Brain microvascular endothelial cell (primary cell): ENCODE results near the gene EIF5.

Source experiments
- DNase-seq: peaks from one replicate; pipeline ENCODE4 v3.0.0-alpha.2; 2020
- H3K27ac ChIP-seq: fragments of 250-450 bp; sonication (Bioruptor Pico); 2 replicates; pipeline ENCODE4 v1.5.1; 2020; ENCODE audit warnings: mild to moderate bottlenecking, moderate library complexity
- H3K27me3 ChIP-seq: fragments of 250-450 bp; sonication (Bioruptor Pico); replicated peaks from 2 replicates; pipeline ENCODE4 v1.5.1; 2020; ENCODE audit warnings: mild to moderate bottlenecking
- H3K36me3 ChIP-seq: fragments of 250-450 bp; sonication (Bioruptor Pico); replicated peaks from 2 replicates; pipeline ENCODE4 v1.5.1; 2020; ENCODE audit warnings: mild to moderate bottlenecking
- H3K4me3 ChIP-seq: 2 replicates; pipeline ENCODE4 v1.5.1; 2011; ENCODE audit warnings: low read depth, mild to moderate bottlenecking, control low read depth, low read length, moderate library complexity
- CTCF ChIP-seq: IDR thresholded peaks from 2 replicates; pipeline ENCODE4 v1.5.1; 2011; ENCODE audit warnings: low read depth, mild to moderate bottlenecking, moderate library complexity, low read length, control low read depth, inconsistent platforms; ENCODE audit errors: missing control alignments
- in situ Hi-C: cut with HindIII; loops from 2 replicates; pipeline ENCODE4 v1.10.0; 2017; ENCODE audit warnings: low sequenced_read_pairs, low pct_ligation_motif_present

Gene EIF5

DNA sequence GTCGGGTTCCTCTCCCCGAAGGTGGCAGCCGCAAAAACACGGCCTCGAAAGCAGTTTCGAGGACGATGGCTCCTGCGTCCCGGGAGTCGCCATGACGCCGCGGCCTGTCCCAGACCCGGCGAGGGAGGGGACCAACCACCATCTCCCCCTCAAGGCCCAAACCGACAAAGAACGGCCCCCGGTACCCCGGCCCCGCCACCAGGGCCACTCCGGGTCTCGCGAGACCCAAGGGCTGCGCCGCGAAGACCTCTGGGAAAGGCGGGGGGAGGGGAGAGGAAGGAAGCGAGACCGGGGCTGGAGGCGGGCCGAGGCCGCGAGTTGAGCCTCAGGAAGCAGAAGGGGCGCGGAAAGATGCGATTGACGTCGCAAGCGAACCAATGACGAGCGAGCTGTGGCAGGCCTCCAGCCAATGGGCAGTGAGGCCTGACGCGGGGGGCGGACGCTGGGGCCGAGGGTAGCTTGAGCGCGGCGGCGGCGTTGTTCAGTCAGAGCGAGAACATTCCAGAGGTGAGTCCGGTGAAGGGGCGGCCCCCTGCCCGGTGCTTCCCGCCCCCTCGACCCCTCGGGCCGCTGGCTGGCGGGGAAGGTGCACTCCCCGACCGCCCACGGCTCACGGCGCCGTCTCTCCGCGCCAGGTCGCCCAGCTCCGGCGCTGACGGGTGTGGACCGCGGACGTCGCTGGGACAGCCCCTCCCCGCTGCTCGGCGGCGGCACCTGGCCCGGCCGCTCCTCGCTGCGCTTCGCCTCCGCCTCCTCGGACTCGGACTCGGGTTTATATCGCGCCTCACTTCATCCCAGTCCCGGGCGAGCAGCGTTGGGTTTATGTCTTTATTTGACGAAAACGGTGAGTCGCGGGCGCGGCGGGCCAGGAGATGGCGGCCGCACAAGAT lies at the start of gene EIF5:
EIF5 (plus strand) TSS at position 484 of the 890 bp plus-strand sequence. CDS start 1,624 bp downstream, outside the sequence.
- peak; percentile 42 for TF ChIP-seq CTCF
- Histone ChIP-seq H3K27ac (peak within 1 kb of the TSS; percentile 97), H3K4me3 (peak within 1 kb of the TSS; percentile 91), H3K27me3 (no peaks in the 10 kb centered on the region), H3K36me3 (peaks cover 45% of the 10 kb centered on the region)
- DNase-seq: peak; percentile 98
- in situ Hi-C loops: no loop called here

GRCh38 chr14:103284574-103285467 lies 49.2 kb upstream of the EIF5 start:
- no peak for TF ChIP-seq CTCF
- peaks cover 19% of the 10 kb centered on the region for H3K27me3 ChIP-seq
- H3K36me3 ChIP-seq: no peaks in the 10 kb centered on the region
- H3K4me3 ChIP-seq: no peak overlapping the region
- DNase-seq: peak; percentile 6
- in situ Hi-C loops: no loop called here
- H3K27ac ChIP-seq: no peak overlapping the region

- no peak overlapping the region for H3K4me3 ChIP-seq
- TF ChIP-seq CTCF: no peak
- peaks cover 14% of the 10 kb centered on the region for H3K27me3 ChIP-seq
- no peaks in the 10 kb centered on the region for H3K36me3 ChIP-seq
- no peak overlapping the region for H3K27ac ChIP-seq
- in situ Hi-C loops: no loop called here
- no peak for DNase-seq
Measured at GRCh38 chr14:103286460-103286859, 47.6 kb upstream of the EIF5 start.

DNA sequence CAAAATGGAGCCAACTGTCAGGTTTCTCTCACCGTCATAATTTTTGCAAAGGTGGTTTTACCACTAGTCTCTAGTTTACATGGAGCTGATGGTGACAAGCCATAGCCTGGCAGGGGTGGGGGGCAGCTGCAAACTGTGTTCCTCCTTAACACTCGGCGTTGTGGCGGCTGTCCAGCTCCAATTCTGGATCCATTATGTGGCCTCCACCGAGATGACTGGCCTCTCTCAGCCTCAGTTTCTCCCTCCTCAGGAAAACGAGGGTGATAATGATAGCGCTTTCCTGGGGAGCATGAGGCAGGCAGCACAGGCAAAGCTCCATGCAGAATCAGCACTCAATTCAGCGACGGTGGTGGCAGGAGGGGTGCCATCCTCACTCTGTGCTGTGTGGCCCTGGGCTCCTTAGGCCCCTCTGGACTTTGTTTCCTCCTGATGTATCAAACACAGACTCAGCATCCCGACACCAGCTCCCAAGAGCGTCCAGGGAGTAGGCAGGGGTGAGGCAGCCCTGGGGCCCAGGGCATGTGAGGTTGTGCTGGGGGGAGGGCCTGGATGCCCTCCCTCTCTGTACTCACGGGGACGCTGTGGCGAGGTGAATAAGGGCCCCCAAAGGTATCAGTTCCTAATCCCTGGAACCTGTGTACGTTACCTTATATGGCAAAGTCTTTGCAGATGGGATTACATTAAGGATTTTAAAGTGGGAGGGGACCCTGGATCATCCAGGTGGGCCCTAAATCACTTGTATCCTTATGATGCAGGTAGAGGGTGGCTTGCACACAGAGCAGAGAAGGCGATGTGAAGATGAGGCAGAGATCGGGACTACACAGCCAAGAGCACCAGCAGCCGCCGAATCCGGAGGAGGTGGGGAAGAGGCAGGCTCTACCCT lies 46.8 kb upstream of the EIF5 start:
- Histone ChIP-seq H3K4me3 (no peak overlapping the region), H3K27me3 (peaks cover 11% of the 10 kb centered on the region), H3K36me3 (no peaks in the 10 kb centered on the region), H3K27ac (no peak overlapping the region)
- TF ChIP-seq CTCF: no peak
- in situ Hi-C loops: no loop called here
- DNase-seq: no peak

DNA sequence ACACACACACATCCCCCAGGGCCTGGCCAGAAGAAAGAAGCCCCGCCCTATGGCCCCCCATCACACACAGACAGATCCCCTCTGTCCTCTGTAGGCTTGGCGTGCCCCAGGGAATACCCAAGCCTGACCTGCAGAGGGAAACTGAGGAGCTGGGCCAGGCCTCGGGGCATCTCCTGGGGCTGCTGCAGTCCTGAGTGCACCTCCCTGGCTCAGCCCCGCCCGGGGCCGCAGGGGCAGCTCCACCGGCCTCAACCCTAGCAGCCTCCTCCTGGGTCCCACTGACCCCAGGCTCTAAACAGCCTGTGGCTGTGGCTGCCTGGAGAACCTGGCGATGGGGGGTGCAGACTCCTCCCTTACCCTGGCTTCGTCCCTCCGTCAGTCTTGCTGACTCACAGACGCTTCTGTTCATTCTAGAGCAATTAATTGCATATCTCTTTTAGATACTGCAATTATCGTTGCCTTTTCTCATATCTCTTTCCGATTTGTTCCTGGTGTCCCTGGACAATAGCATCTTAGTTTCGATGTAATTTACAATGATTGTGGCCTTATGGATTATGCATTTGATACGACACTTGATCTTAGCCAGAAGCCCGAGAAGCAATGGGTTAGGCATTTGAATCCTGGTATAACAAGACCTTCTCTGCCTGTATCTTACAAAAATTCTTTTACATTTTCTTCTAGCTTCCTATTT lies 45.8 kb upstream of the EIF5 start:
- Histone ChIP-seq H3K27ac (no peak overlapping the region), H3K27me3 (peaks cover 11% of the 10 kb centered on the region), H3K4me3 (no peak overlapping the region), H3K36me3 (no peaks in the 10 kb centered on the region)
- TF ChIP-seq CTCF: no peak
- DNase-seq: no peak
- in situ Hi-C loops: no loop called here
